Measurements from ENCODE around the gene KRT73.

DNA sequence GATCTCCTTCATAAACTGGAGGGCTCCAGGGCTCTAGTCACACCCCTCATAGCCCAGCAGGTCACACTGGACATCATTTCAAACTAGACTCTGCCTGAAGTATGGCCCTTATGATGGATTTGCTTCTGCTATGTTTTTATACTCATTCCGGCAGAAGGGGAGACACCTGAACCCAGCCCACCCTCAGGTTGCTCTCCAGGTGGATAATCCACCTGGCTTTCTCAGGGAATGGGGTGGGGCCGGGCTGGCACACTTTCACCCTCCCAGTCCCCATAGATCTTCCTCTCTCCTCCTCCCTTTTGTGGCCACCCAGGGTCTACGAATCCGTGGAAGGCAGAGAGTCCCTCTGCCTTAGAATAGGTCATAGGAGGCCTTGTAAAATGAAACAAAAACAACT is 9.8 kb upstream of the KRT73 start:
- TF ChIP-seq, protein P1, sequence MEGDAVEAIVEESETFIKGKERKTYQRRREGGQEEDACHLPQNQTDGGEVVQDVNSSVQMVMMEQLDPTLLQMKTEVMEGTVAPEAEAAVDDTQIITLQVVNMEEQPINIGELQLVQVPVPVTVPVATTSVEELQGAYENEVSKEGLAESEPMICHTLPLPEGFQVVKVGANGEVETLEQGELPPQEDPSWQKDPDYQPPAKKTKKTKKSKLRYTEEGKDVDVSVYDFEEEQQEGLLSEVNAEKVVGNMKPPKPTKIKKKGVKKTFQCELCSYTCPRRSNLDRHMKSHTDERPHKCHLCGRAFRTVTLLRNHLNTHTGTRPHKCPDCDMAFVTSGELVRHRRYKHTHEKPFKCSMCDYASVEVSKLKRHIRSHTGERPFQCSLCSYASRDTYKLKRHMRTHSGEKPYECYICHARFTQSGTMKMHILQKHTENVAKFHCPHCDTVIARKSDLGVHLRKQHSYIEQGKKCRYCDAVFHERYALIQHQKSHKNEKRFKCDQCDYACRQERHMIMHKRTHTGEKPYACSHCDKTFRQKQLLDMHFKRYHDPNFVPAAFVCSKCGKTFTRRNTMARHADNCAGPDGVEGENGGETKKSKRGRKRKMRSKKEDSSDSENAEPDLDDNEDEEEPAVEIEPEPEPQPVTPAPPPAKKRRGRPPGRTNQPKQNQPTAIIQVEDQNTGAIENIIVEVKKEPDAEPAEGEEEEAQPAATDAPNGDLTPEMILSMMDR (IDR thresholded peaks at IDR 0.05), result no peak
- TF ChIP-seq POLR2A (IDR thresholded peaks at IDR 0.05), result no peak
